Panc1 (cell line): ENCODE results near the gene FGG.

Experiments used
- CTCF ChIP-seq: fragments of 450-650 bp; IDR thresholded peaks from 2 replicates; pipeline ENCODE4 v1.5.1; 2017; ENCODE audit warnings: mild to moderate bottlenecking
- POLR2AphosphoS5 ChIP-seq: IDR thresholded peaks from 2 replicates; pipeline ENCODE4 v1.6.1; 2012; ENCODE audit warnings: mild to moderate bottlenecking, low read depth, low read length, moderate library complexity
- REST ChIP-seq, 2 experiments: IDR thresholded peaks; 2 replicates each; pipeline ENCODE4 v1.6.1; 2011 to 2012; ENCODE audit warnings: low read depth in 2 of 2, control low read depth in 1 of 2, low read length in 1 of 2, mild to moderate bottlenecking in 1 of 2, moderate library complexity in 1 of 2; ENCODE audit not compliant: insufficient read depth in 1 of 2
- SIN3A ChIP-seq: IDR thresholded peaks from 2 replicates; pipeline ENCODE4 v1.6.1; 2012; ENCODE audit warnings: low read depth, mild to moderate bottlenecking, low read length, moderate library complexity, borderline replicate concordance; ENCODE audit not compliant: insufficient read depth
- TCF7L2 ChIP-seq: IDR thresholded peaks from 2 replicates; pipeline ENCODE4 v1.6.1; 2011; ENCODE audit warnings: mild to moderate bottlenecking, low read depth, low read length, inconsistent platforms

GRCh38 chr4:154610582-154610981, 1.9 kb downstream of the FGG start:
- no peak for TF ChIP-seq CTCF
- no peak for TF ChIP-seq SIN3A
- no peak for TF ChIP-seq POLR2AphosphoS5
- TF ChIP-seq REST (IDR thresholded peaks at IDR 0.05; ENCODE audit: insufficient read depth in 1 of 2, low read depth in 2 of 2, low read length in 1 of 2), result no peak
- TF ChIP-seq TCF7L2, result no peak
